HG03196 (cell line): ENCODE results near the gene BSPRY.
A peak's percentile ranks its signal among the peaks of the same experiment; 100 is the strongest.

Experiments used
- ATAC-seq: cut with Tn5 transposase; IDR thresholded peaks from one replicate; pipeline ENCODE4 v1.9.1; 2021; ENCODE audit not compliant: unreplicated experiment

The BSPRY gene

GRCh38 chr9:113349445-113350094 is at the start of gene BSPRY:
BSPRY (plus strand) TSS chr9:113349541; CDS start chr9:113349580, 39 bp downstream.
- ATAC-seq, result peak; percentile 34

- no peak for ATAC-seq
These were observed 49.5 kb upstream of the BSPRY start for GRCh38 chr9:113299800-113300292.

- ATAC-seq, result no peak
These were observed 47.8 kb upstream of the BSPRY start for GRCh38 chr9:113301548-113301947.

GRCh38 chr9:113302792-113303418 is 46.4 kb upstream of the BSPRY start, which contains the start of gene RNF183:
RNF183 (minus strand) TSS chr9:113303376; CDS start chr9:113298184, 5,192 bp downstream.
- ATAC-seq, result no peak

DNA sequence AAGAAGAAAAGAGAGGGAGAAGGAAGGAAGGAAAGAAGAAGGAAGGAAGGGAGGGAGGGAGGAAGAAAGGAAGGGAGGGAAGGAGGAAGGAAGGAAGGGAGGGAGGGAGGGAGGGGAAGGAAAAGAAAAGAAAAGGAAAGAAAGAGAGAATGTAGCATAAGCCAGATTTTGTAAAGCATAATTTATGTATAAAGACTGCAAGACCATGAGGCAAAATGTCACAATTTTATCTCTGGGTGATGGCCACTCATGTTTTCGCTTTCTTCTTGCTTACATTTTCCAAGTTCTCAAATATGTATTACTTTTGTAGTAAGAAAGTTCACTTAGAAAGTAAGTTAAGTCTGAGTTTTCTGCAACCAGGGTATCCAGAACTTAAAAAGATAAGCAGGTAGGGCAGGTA is 42.8 kb upstream of the BSPRY start:
- ATAC-seq, result no peak

DNA sequence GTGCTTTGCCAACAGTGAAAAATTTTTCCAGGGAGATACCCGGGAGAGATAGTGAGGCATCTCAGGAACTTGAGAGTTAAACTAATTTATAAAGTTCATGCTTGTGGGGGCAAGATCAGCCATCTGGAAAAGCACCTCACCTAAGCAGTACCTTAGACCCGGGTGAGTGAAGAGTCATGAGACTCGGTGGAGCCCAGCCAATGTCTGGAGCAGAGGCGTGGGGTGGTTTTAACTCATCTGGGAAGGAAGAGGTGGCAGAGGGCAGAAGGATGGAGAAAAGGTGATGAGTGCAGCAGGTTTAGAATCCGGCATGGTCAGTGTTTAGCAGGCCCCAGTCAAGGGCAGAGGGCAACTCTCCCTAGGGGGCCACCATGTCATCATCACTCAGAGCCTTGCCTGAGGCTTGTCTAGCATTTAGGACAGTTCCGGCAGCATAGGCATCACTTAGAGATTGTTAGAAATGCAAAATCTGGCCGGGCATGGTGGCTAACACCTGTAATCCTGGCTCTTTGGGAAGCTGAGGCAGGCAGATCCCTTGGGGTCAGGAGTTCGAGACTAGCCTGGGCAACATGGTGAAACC is 41.9 kb upstream of the BSPRY start:
- ATAC-seq, result no peak

GRCh38 chr9:113309204-113309813 is 40.0 kb upstream of the BSPRY start:
- ATAC-seq, result no peak

DNA sequence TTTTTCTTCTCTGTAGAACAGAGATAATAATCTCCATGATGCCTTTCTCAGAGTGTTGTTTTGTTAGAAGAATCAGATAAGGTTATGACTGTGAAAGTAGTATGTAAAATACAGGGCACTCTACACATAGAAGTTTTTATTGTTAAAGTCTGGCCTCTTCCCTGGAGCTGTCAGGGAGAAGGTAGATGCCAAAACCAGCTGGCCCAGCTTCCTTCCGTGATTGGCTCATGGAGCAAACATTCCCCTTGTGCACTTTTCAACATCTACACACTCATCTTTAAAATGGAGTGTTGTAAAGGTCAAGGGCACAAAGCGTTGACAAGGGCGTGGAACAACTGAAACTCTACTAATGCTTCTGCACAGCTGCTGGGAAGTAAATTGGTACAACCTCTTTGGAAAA is 38.8 kb upstream of the BSPRY start:
- no peak for ATAC-seq

DNA sequence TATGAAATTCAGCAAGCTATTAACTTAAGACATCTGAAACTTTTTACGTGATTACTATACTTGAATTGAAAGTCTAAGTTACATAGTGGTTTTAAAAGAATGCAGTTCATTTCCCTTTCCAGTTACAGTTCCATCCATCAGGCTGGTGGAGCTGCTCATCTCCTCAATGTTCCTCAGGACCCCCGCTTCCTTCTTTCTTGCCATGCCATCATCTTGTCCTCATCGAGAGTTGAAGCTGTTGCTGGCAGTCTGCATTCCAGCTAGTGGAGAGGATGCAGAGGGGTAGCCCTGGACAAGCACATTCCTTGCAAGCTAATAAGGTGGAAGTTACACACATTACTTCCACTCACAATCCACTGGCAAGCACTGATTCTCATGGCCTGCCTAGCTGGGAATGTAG is 37.4 kb upstream of the BSPRY start:
- ATAC-seq, result no peak

- ATAC-seq, result no peak
These were observed 36.1 kb upstream of the BSPRY start for GRCh38 chr9:113313261-113313660.

DNA sequence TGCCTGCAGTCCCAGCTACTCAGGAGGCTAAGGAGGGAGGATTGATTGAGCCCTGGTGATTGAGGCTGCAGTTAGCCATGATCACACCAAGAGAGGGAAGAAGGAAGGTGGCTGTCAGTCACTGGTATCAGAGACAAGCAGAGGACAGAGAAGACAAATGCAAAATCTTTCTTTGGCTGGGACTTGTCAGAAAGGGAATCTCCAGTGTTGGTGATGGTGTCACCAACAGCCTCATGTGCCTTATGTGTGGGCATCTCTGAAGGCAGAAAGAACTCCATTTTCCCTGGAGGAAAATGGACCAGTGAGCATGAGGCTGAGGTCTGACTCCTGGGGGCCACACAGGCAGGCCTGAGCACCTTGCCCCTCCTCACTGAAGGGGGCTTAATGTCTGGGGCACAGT is 34.1 kb upstream of the BSPRY start:
- ATAC-seq, result no peak

DNA sequence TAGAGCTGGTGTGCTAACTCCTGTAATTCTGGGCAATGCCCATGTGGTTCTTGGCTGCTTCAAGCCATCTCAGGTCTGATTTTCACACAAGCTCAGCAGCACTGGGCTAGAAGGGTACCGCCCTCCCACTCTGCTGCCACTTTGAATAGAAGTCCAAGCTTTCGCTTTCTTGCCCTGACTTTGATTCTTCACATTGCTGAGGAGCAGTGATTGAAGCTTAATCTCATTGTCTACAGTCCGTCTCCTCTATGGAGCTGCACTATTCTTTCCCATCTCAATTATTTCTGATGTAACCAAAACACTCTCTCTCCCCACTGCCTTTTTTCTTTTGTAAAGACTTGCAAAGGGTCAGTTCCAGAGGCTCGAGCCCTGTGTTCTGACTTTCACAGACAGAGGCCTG is 33.3 kb upstream of the BSPRY start:
- no peak for ATAC-seq

DNA sequence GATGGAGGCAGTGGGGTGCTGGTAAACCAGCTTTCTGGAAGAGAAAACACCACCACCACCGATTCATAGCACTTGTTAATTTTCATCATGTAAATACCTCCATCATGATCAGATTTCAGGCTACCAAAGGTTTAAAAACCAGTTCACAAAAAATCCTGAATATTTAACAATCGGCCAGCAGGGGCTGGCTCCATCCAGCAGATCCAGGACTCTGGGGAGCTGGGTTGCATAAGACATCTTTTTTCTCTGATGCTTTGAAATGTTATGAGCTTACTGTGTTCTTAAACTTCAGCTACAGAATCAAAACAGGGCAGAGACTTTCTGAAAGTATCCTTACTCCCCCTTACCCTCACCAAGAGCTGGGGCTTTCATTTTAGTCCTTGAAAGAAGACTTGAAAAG is 31.6 kb upstream of the BSPRY start:
- no peak for ATAC-seq

- ATAC-seq, result no peak
These were observed 30.3 kb upstream of the BSPRY start for GRCh38 chr9:113319054-113319453.

DNA sequence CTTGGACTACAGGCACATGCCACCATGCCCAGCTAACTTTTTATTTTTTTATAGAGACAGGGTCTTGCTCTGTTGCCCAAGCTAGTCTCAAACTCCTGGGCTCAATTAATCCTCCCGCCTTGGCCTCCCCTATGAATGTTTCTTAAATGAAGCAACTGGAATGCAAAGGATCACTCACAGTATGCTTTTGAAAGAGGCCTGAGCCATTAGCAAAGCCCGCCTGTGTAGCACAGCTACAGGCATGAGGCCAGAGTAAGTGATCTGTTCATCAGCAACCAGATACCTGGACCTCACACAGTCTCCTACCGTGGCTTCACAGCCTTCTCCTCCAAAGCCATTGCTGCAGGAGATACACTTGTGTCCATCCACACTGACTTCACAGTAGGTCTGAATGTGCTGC is 29.3 kb upstream of the BSPRY start:
- no peak for ATAC-seq

GRCh38 chr9:113322671-113323070 is 26.7 kb upstream of the BSPRY start:
- ATAC-seq, result no peak

GRCh38 chr9:113326230-113326629 is 23.1 kb upstream of the BSPRY start:
- no peak for ATAC-seq

DNA sequence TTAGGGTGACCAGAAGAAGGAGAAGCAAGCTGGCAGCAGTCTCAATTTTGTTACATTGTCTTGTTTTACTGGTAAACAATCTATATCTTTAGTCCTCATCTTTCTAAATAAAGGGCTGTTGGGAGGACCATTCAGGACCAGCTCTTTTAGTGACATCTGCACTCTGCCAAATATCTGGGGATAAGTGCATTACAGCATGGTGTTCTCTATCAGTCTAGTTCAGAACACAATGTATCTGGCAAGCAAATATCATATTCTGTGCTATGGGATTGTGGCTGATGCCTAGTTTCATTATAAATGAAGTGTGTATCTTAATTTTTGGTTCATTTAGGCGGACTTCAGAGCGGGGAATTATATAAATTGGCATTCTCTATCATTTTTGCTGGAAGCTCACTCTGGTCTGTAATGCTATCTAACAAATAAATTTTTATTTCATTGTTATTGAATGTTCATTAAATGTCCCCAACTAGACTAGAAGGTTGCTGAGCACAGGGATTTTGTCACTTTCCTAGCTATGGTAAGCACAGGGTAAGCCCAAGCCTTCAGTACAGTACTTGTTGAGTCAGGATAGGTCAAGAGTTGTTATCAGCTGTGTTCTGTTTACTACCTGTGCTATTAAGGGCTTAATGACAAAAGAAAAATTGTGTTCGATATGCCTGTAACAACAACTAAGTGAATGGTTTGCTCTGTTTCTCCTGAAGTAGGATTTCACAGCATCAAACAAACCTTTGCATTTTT is 21.1 kb upstream of the BSPRY start:
- no peak for ATAC-seq

DNA sequence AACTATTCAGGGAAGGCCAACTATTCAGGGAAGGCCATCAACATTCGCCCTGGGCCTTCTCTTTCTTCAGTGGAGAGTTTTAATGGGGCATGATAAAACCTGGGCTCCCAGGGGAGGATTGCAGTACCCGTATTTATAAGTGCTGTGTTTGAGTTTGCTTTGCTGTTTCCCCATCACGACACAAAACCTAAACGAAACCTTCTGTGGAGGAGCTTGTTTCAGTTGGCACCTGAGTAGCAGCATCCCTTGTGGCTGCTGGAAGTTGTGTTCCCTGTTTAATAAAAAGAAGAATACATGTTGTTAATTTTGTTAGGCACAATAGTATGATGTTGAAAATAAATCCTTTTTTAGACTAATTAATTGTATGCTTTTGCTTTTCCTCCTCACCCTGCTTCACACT is 17.6 kb upstream of the BSPRY start:
- no peak for ATAC-seq

- ATAC-seq, result no peak
These were observed 11.6 kb upstream of the BSPRY start for GRCh38 chr9:113337714-113338113.

DNA sequence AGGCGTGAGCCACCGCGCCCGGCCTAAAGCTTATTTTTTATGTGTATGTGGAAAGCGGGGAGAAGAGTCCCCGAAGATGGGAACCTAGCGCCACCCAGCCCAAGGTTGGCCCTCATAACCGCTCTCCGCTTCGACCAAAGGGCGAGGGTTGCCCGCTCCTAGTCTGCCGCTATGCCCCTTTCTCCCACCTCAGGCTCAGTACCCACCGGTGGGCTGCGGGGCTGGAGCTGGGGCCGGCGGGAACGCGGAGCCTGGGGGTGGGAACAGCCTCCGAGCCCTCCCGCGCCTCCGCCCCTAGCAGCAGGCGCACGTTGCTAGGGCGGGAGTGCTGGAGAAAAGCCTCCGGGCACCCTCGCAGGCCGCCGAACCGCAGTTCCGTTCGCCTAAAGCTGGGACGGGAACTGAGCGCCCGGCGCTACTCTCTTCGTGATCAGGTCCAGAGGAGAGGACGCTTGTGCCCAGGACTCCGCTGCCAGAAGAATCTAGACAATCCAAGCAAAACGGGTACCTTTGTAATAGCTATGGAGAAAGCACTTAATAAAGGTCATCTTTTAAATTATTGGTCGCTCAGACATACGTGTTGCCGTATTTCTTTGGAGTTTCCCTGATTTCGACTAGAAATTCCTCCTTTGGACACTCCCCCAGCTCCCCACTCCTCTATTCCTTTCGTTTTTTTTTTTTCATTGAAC is 9.2 kb upstream of the BSPRY start, which contains the start of gene WDR31:
TSS of gene WDR31 (minus strand) at position 265 of the 689 bp plus-strand sequence. CDS start 8,253 bp downstream, outside the sequence.
- ATAC-seq, result peak; percentile 98
